ENCODE data around the gene CUZD1.

GRCh38 chr10:122798704-122799231, 46.9 kb downstream of the CUZD1 start:
- TF ChIP-seq EZH2 (IDR thresholded peaks at IDR 0.05; ENCODE audit: borderline replicate concordance, low read depth, low read length, poor library complexity, severe bottlenecking): no peak
- TF ChIP-seq CTCF (conservative IDR thresholded peaks at IDR 0.05; ENCODE audit: low read depth, low read length): no peak
